Measurements from ENCODE around the gene DPEP2.
"Not testable (repeated sequence)": the region's sequence is repeated elsewhere in the genome, so short reads cannot be mapped to it uniquely, and the experiment has no call there.

Gene DPEP2

GRCh38 chr16:67982011-67982696 lies 17.1 kb downstream of the DPEP2 start:
- no peak overlapping the region for H3K4me3 ChIP-seq (ENCODE audit: low read depth, low read length)
- TF ChIP-seq CTCF (IDR thresholded peaks at IDR 0.05; ENCODE audit: low read depth, low read length) = no peak

- H3K4me3 ChIP-seq (ENCODE audit: low read depth, low read length) = no peak within 1 kb of the TSS
- no peak for TF ChIP-seq CTCF (IDR thresholded peaks at IDR 0.05; ENCODE audit: low read depth, low read length)
These were observed 19.2 kb downstream of the DPEP2 start, which contains the start of gene DPEP3 for GRCh38 chr16:67979955-67980678. DPEP3 (minus strand) TSS chr16:67980499; CDS start chr16:67980380, 119 bp downstream.

- H3K4me3 ChIP-seq (ENCODE audit: low read depth, low read length) = no peak overlapping the region
- no peak for TF ChIP-seq CTCF (IDR thresholded peaks at IDR 0.05; ENCODE audit: low read depth, low read length)
These were observed 21.6 kb downstream of the DPEP2 start for GRCh38 chr16:67977469-67978227.

- H3K4me3 ChIP-seq (ENCODE audit: low read depth, low read length) = no peak overlapping the region
- no peak for TF ChIP-seq CTCF (IDR thresholded peaks at IDR 0.05; ENCODE audit: low read depth, low read length)
These were observed 22.3 kb downstream of the DPEP2 start for GRCh38 chr16:67977005-67977404.

GRCh38 chr16:67976205-67976604 lies 23.1 kb downstream of the DPEP2 start:
- H3K4me3 ChIP-seq (ENCODE audit: low read depth, low read length) = no peak overlapping the region

GRCh38 chr16:67975321-67976105 lies 23.8 kb downstream of the DPEP2 start:
- no peak for TF ChIP-seq CTCF (IDR thresholded peaks at IDR 0.05; ENCODE audit: low read depth, low read length)

More at GRCh38 chr16:67976205-67976604, 23.1 kb downstream of the DPEP2 start:
- no peak for TF ChIP-seq CTCF (IDR thresholded peaks at IDR 0.05; ENCODE audit: low read depth, low read length)

GRCh38 chr16:67972285-67972684 lies 27.0 kb downstream of the DPEP2 start:
- H3K4me3 ChIP-seq (ENCODE audit: low read depth, low read length) = not testable (repeated sequence)

More at GRCh38 chr16:67975321-67976105, 23.8 kb downstream of the DPEP2 start:
- no peak overlapping the region for H3K4me3 ChIP-seq (ENCODE audit: low read depth, low read length)
